Measurements from ENCODE around the gene BCAS3. TPM values are rescaled to one million over a fixed set of nuclear protein-coding genes. Genes with fewer than 3 reads are reported as not detected.
"Not testable (repeated sequence)": the region's sequence is repeated elsewhere in the genome, so short reads cannot be mapped to it uniquely, and the experiment has no call there.

BCAS3 gene
- total RNA-seq, 2 donors from 2014 or later = 12.0 to 15.6 TPM

DNA sequence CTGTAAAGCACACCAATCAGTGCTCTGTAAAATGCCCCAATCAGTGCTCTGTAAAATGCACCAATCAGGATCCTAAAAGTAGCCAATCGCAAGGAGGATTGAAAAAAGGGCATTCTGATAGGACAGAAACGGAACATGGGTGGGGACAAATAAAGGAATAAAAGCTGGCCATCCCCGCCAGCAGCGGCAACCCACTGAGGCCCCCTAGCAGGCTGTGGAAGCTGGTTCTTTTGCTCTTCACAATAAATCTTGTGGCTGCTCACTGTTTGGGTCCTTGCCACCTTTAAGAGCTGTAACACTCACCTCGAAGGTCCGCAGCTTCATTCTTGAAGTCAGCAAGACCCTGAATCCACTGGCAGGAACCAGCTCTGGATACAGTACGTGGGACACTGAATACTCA lies 559.6 kb downstream of the BCAS3 start:
- Histone ChIP-seq H3K9me3 (no peaks in the 10 kb centered on the region), H3K27ac (no peak overlapping the region), H3K36me3 (no peaks in the 10 kb centered on the region), H3K4me3 (no peak overlapping the region), H3K27me3 (no peaks in the 10 kb centered on the region), H3K4me1 (peaks cover 0 to 5% of the 10 kb centered on the region in 2 donors)
- no peak for DNase-seq (ENCODE audit: low spot score)
- TF ChIP-seq, protein P1, sequence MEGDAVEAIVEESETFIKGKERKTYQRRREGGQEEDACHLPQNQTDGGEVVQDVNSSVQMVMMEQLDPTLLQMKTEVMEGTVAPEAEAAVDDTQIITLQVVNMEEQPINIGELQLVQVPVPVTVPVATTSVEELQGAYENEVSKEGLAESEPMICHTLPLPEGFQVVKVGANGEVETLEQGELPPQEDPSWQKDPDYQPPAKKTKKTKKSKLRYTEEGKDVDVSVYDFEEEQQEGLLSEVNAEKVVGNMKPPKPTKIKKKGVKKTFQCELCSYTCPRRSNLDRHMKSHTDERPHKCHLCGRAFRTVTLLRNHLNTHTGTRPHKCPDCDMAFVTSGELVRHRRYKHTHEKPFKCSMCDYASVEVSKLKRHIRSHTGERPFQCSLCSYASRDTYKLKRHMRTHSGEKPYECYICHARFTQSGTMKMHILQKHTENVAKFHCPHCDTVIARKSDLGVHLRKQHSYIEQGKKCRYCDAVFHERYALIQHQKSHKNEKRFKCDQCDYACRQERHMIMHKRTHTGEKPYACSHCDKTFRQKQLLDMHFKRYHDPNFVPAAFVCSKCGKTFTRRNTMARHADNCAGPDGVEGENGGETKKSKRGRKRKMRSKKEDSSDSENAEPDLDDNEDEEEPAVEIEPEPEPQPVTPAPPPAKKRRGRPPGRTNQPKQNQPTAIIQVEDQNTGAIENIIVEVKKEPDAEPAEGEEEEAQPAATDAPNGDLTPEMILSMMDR (IDR thresholded peaks at IDR 0.05) = no peak

DNA sequence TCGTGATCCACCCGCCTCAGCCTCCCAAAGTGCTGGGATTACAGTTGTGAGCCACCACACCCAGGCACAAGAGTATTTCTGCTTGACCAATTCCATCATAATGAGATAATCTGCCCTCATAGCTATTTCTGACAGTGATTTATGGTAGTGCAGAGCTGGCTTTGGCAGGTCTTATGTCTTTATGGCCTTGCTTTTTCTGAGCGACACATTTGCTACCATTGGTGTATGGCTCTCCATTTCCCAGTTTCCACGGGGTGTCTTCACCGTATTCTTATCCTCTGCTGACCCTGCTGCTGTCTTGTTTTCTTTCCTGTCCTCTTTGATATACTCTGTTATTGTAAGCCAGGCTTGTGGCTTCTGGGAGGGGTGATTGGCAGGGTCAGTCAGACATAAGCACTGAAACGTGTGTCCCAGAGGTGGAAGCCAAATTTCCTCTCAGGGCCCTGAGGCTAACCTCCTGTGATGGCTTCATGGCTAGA lies 560.8 kb downstream of the BCAS3 start:
- DNase-seq (ENCODE audit: low spot score) = no peak
- Histone ChIP-seq H3K4me1 (peaks cover 0 to 5% of the 10 kb centered on the region in 2 donors), H3K4me3 (no peak overlapping the region), H3K9me3 (no peaks in the 10 kb centered on the region), H3K27ac (no peak overlapping the region), H3K27me3 (no peaks in the 10 kb centered on the region), H3K36me3 (no peaks in the 10 kb centered on the region)
- TF ChIP-seq, protein P1 (IDR thresholded peaks at IDR 0.05) = no peak

DNA sequence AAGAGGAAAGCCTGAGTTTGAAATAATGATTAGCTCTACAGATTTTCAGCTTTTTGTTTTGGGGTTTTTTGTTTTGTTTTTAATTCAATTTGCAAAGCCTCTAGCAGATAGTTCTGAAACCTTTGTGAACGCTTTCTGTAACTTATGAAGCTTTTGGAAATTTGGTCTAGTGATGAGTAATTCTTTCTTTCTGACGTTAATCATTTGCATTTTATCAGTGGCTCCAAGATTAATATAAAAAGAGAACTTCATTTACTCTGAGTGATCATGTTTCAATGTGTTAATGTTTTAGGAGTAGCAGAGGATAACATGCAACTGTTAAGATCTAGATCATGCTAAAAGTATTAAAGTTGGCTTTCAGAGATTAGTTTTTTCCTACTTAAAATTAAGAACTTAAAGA lies 561.7 kb downstream of the BCAS3 start:
- no peaks in the 10 kb centered on the region for H3K36me3 ChIP-seq
- no peak overlapping the region for H3K4me3 ChIP-seq
- TF ChIP-seq, protein P1 (IDR thresholded peaks at IDR 0.05) = no peak
- no peaks in the 10 kb centered on the region for H3K27me3 ChIP-seq
- H3K27ac ChIP-seq = no peak overlapping the region
- peaks cover 0 to 5% of the 10 kb centered on the region in 2 donors for H3K4me1 ChIP-seq
- H3K9me3 ChIP-seq = no peaks in the 10 kb centered on the region
- DNase-seq (ENCODE audit: low spot score) = no peak

DNA sequence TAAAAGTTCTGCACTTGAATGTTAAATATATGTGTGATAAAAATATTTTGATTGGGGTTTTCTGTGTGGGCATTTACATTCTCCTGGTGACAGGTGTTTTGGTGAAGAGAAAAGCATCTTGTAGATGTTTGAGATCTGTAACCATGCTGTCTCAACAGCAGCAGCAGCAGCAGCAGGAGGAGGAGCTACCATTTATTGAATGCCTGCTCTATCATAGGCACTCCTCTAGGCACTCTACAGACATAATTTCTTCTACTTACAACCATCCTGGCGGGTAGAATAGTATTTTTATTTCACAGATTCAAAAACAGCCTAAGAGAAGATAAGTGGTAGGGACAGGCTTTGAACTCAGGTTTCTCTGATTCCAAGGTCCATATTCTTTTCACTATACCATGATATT lies 562.3 kb downstream of the BCAS3 start:
- no peak for DNase-seq (ENCODE audit: low spot score)

DNA sequence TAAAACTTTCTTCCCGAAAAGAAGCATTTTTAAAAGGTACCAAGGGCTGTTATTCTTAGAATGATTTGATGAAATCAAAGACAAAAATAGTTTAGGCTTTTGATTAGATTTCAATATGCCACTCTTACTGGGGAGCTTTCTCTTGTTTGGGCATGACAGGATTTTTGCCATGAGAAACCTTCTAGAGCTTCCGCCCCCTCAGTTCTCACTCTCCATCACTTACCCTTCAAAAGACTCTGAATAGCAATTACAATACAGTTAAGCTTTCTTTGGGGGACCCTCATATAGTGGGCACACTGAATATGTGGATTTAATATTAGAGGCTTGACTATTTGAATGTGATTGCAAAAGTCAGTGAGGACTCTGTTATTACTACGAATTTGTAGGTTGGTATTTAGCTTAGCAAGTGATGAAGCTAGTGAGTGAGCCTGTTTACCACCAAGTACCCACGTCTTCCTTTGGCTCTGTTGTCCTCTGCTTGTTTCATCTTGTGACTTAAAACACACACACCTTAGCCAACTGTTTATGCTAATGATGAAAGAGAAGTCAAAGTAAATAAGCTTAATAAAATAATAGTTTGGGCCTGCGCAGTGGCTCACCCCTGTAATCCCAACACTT lies 563.3 kb downstream of the BCAS3 start:
- Histone ChIP-seq H3K27ac (no peak overlapping the region), H3K36me3 (no peaks in the 10 kb centered on the region), H3K27me3 (no peaks in the 10 kb centered on the region), H3K4me3 (no peak overlapping the region), H3K9me3 (no peaks in the 10 kb centered on the region), H3K4me1 (peaks cover 0 to 3% of the 10 kb centered on the region in 2 donors)
- TF ChIP-seq, protein P1 (IDR thresholded peaks at IDR 0.05) = no peak
- no peak for DNase-seq (ENCODE audit: low spot score)

More for the DNA sequence above, 562.3 kb downstream of the BCAS3 start:
- Histone ChIP-seq H3K4me3 (no peak overlapping the region), H3K36me3 (no peaks in the 10 kb centered on the region), H3K27ac (no peak overlapping the region), H3K27me3 (no peaks in the 10 kb centered on the region), H3K4me1 (peaks cover 0 to 5% of the 10 kb centered on the region in 2 donors), H3K9me3 (no peaks in the 10 kb centered on the region)
- TF ChIP-seq, protein P1 (IDR thresholded peaks at IDR 0.05) = no peak

DNA sequence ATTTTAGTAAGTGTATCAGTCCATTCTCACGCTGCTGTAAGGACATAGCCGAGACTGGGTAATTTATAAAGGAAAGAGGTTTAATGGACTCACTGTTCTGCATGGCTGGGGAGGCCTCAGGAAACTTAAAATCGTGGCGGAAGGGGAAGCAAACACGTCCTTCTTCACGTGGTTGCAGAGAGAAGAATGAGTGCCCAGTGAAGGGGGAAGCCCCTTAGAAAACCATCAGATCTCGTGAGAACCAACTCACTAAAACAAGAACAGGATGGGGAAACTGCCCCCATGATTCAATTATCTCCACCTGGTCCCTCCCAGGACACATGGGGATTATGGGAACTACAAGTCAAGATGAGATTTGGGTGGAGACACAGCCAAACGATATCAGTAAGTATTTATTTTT lies 567.3 kb downstream of the BCAS3 start:
- H3K4me3 ChIP-seq; DNase-seq (ENCODE audit: low spot score); H3K36me3 ChIP-seq; H3K27ac ChIP-seq; H3K27me3 ChIP-seq; H3K9me3 ChIP-seq: not testable (repeated sequence)
- peaks cover 0 to 17% of the 10 kb centered on the region in 2 donors for H3K4me1 ChIP-seq
